ENCODE results near the gene ATP5MC2.

DNA sequence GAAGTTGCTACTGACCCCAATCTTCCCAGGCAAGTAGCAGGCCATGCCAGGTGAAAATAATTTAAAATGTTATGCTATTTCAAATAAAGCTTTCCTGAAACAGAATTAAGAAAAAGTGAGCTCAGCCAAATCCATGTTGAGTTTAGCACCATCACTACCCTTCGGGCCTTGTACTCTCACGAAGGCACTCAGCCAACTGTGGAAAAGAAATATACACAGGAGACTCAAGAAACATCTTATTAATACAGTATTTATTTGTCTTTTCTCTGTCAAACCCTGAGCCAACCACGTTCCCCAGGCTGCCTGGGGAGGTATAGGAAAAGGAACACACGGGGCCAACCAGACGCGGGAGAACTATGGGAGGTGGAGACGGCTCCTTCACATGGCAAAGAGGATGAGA, 10.9 kb downstream of the ATP5MC2 start:
- no peak for TF ChIP-seq NFYB (IDR thresholded peaks at IDR 0.05; ENCODE audit: insufficient read depth, low read depth, low read length)
- TF ChIP-seq SUZ12 (IDR thresholded peaks at IDR 0.05; ENCODE audit: unreplicated experiment), result no peak
